T-helper 1 cell treated with Interleukin-12 subunit alpha and Interleukin-12 subunit beta and Interleukin-4 antibody, amounts not matched to agents 30 μg/mL and 1 μg/mL, for 36 hours (primary cell): Measurements from ENCODE around the gene PRODH2.
"Not testable (repeated sequence)": the region's sequence is repeated elsewhere in the genome, so short reads cannot be mapped to it uniquely, and the experiment has no call there.

Experiments used
- H3K27ac Mint-ChIP-seq: one replicate; pipeline ENCODE4 v1.8.0; 2021; ENCODE audit warnings: mild to moderate bottlenecking, mixed read lengths
- H3K27me3 Mint-ChIP-seq: one replicate; pipeline ENCODE4 v1.8.0; 2021; ENCODE audit warnings: low read depth, mixed read lengths
- H3K36me3 Mint-ChIP-seq: one replicate; pipeline ENCODE4 v1.8.0; 2021; ENCODE audit warnings: low read depth, mixed read lengths
- H3K4me1 Mint-ChIP-seq: one replicate; pipeline ENCODE4 v1.8.0; 2021; ENCODE audit warnings: low read depth, mixed read lengths
- H3K4me3 Mint-ChIP-seq: one replicate; pipeline ENCODE4 v1.8.0; 2021; ENCODE audit warnings: mild to moderate bottlenecking, moderate library complexity, mixed read lengths
- H3K9me3 Mint-ChIP-seq: one replicate; pipeline ENCODE4 v1.8.0; 2021; ENCODE audit warnings: mixed read lengths

The PRODH2 gene

DNA sequence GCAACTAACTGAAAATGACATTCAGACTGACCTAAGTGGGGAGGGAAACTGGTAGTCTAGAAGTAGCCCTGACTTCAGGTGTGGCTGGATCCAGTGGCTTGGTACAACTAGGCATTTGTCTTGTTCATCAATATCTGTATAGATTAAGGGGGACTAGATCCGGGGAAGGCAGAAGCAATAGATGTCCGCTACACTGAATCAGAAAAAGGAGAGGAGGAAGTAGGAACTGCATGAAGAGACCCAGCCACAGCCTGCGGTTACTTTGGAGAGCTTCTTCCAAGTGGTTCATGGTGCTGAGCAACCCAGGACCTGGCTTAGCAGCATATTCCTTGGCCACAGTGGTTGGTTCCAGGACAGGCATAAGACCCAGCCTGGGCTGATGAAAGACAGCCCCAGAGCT lies 9.9 kb upstream of the PRODH2 start:
- Mint-ChIP-seq H3K36me3 (no peaks in the 10 kb centered on the region), H3K4me1 (peaks cover 2% of the 10 kb centered on the region), H3K27ac (no peak overlapping the region), H3K4me3 (no peak overlapping the region), H3K27me3 (peaks cover 8% of the 10 kb centered on the region), H3K9me3 (no peaks in the 10 kb centered on the region)

- Mint-ChIP-seq H3K36me3 (no peaks in the 10 kb centered on the region), H3K27ac (no peak overlapping the region), H3K27me3 (peaks cover 8% of the 10 kb centered on the region), H3K4me1 (peaks cover 2% of the 10 kb centered on the region), H3K4me3 (no peak overlapping the region), H3K9me3 (no peaks in the 10 kb centered on the region)
Observed at GRCh38 chr19:35818445-35818844, 5.8 kb upstream of the PRODH2 start.

GRCh38 chr19:35816846-35817245 lies 4.2 kb upstream of the PRODH2 start:
- H3K27me3 Mint-ChIP-seq: peaks cover 8% of the 10 kb centered on the region
- H3K9me3 Mint-ChIP-seq: no peaks in the 10 kb centered on the region
- H3K36me3 Mint-ChIP-seq: no peaks in the 10 kb centered on the region
- H3K4me3 Mint-ChIP-seq: no peak overlapping the region
- no peak overlapping the region for H3K27ac Mint-ChIP-seq
- H3K4me1 Mint-ChIP-seq: peaks cover 2% of the 10 kb centered on the region

DNA sequence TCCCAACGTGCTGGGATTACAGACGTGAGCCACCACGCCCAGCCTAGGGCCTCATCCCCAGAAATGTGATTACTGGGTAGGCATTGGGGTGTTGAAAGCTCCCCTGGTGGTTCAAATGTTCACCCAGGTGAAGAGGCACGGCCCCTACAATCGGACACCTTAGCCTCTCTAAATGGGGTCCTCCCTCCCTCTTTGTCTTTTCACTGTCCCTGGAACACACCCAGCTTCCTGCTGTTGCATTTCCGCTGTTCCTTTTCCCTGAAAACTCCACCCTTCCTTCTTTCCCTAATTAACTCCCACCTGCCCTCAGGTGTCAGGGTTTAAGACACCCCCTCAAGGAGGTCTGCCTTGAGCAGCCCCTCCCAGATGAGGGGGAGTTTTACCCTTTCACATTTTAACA lies 3.6 kb upstream of the PRODH2 start:
- Mint-ChIP-seq H3K36me3 (no peaks in the 10 kb centered on the region), H3K4me1 (peaks cover 2% of the 10 kb centered on the region), H3K27me3 (peaks cover 8% of the 10 kb centered on the region), H3K4me3 (no peak overlapping the region), H3K9me3 (no peaks in the 10 kb centered on the region), H3K27ac (no peak overlapping the region)

DNA sequence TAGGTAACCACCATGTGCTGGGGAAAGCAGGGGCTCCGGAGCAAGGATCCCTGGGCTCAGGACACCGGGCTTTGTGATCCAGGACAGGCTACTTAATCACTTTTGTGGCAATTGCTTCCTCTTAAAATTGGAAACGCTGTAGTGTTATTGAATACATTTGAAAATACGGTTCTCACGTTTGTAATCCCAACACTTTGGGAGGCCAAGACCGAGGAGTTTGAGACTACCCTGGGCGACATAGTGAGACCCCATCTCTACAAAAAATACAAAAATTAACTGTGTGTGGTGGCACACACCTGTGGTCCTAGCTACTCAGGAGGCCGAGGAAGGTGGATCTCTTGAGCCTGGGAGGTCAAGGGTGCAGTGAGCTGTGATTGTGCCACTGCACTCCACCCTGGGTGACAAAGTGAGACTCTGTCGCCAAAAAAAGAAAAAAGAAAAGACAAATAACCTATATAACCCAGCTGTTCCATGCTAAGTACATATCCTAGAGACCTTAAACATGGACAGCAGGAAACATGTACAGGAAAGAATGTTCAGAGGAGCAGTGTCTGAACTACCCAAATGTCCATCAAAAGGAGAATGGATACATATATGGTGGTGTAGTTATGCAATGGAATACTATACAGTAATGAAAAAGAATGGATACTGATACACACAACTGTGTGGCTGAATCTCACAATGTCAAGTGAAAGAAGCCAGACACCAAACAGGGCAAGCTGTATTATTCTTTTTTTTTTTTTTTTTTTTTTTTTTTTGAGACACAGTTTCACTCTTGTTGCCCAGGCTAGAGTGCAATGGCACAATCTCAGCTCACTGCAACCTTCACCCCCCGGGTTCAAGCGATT lies 622 bp upstream of the PRODH2 start:
- Mint-ChIP-seq H3K36me3 (no peaks in the 10 kb centered on the region), H3K4me1 (no peaks in the 10 kb centered on the region), H3K9me3 (no peaks in the 10 kb centered on the region), H3K27me3 (peaks cover 10% of the 10 kb centered on the region), H3K4me3 (no peak overlapping the region), H3K27ac (no peak overlapping the region)

- no peaks in the 10 kb centered on the region for H3K9me3 Mint-ChIP-seq
- H3K36me3 Mint-ChIP-seq: no peaks in the 10 kb centered on the region
- no peaks in the 10 kb centered on the region for H3K4me1 Mint-ChIP-seq
- no peak overlapping the region for H3K4me3 Mint-ChIP-seq
- H3K27ac Mint-ChIP-seq: no peak overlapping the region
- peaks cover 9% of the 10 kb centered on the region for H3K27me3 Mint-ChIP-seq
Observed at GRCh38 chr19:35811317-35812219, 1.1 kb downstream of the PRODH2 start.

- no peaks in the 10 kb centered on the region for H3K36me3 Mint-ChIP-seq
- H3K27ac Mint-ChIP-seq: no peak overlapping the region
- peaks cover 6% of the 10 kb centered on the region for H3K4me1 Mint-ChIP-seq
- H3K9me3 Mint-ChIP-seq: no peaks in the 10 kb centered on the region
- no peak overlapping the region for H3K4me3 Mint-ChIP-seq
- peaks cover 6% of the 10 kb centered on the region for H3K27me3 Mint-ChIP-seq
Observed at GRCh38 chr19:35807633-35808032, 5.0 kb downstream of the PRODH2 start.

GRCh38 chr19:35806597-35806996 lies 6.0 kb downstream of the PRODH2 start:
- Mint-ChIP-seq H3K36me3 (no peaks in the 10 kb centered on the region), H3K4me3 (no peak overlapping the region), H3K9me3 (no peaks in the 10 kb centered on the region), H3K27me3 (peaks cover 6% of the 10 kb centered on the region), H3K27ac (no peak overlapping the region), H3K4me1 (peaks cover 6% of the 10 kb centered on the region)

GRCh38 chr19:35805526-35806102 lies 7.0 kb downstream of the PRODH2 start:
- peaks cover 6% of the 10 kb centered on the region for H3K27me3 Mint-ChIP-seq
- peaks cover 6% of the 10 kb centered on the region for H3K4me1 Mint-ChIP-seq
- no peaks in the 10 kb centered on the region for H3K9me3 Mint-ChIP-seq
- H3K36me3 Mint-ChIP-seq: no peaks in the 10 kb centered on the region
- H3K27ac Mint-ChIP-seq: no peak overlapping the region
- no peak overlapping the region for H3K4me3 Mint-ChIP-seq

DNA sequence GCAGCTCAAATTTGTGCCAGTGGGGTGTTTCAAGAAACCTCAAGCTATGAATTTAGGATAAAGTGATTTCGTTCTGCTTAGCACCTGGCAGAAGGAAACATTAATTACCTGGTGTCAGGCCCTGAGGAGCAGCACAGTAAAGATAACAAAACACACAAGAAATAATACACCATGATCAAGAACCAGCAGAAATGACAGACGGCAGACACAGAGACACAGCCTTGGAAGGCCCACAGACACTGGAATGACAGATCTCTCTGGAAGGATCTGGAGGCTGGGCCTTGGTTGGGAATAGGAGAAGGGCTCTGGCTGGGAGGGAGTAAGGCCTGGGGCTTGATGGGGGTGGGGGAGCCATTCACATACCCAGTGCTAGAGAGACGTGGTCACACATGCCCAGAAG lies 10.8 kb downstream of the PRODH2 start:
- Mint-ChIP-seq H3K4me1 (peaks cover 6% of the 10 kb centered on the region), H3K27ac (no peak overlapping the region), H3K36me3 (no peaks in the 10 kb centered on the region), H3K9me3 (no peaks in the 10 kb centered on the region), H3K27me3 (peaks cover 14% of the 10 kb centered on the region), H3K4me3 (no peak overlapping the region)

- Mint-ChIP-seq H3K27ac (no peak overlapping the region), H3K4me3 (no peak overlapping the region), H3K27me3 (peaks cover 33% of the 10 kb centered on the region), H3K4me1 (no peaks in the 10 kb centered on the region), H3K9me3 (no peaks in the 10 kb centered on the region), H3K36me3 (no peaks in the 10 kb centered on the region)
Observed at GRCh38 chr19:35797663-35798062, 15.0 kb downstream of the PRODH2 start.

GRCh38 chr19:35796645-35797542 lies 15.8 kb downstream of the PRODH2 start:
- Mint-ChIP-seq H3K4me3 (no peak overlapping the region), H3K9me3 (no peaks in the 10 kb centered on the region), H3K4me1 (no peaks in the 10 kb centered on the region), H3K27ac (no peak overlapping the region), H3K27me3 (peaks cover 33% of the 10 kb centered on the region), H3K36me3 (no peaks in the 10 kb centered on the region)

DNA sequence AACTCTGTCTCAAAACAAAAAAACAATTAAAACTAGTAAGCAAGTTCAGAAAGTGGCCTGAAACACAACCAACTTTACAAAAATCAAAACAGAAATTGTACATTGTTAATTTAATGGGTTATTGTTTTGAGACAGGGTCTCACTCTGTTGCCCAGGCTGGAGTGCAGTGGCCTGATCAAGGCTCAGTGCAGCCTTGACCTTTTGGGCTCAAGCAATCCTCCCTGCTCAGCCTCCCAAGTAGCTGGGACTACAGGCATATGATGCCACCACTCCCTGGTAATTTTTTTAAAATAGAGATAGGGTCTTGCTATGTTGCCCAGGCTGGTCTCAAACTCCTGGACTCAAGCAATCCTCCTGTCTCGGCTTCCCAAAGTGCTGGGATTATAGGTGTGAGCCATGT lies 17.1 kb downstream of the PRODH2 start:
- H3K36me3 Mint-ChIP-seq, H3K4me1 Mint-ChIP-seq, H3K9me3 Mint-ChIP-seq, H3K4me3 Mint-ChIP-seq, H3K27ac Mint-ChIP-seq: not testable (repeated sequence)
- peaks cover 33% of the 10 kb centered on the region for H3K27me3 Mint-ChIP-seq
